Measurements from ENCODE around the gene USP50.
"Not testable (repeated sequence)": the region's sequence is repeated elsewhere in the genome, so short reads cannot be mapped to it uniquely, and the experiment has no call there.

The USP50 gene

DNA sequence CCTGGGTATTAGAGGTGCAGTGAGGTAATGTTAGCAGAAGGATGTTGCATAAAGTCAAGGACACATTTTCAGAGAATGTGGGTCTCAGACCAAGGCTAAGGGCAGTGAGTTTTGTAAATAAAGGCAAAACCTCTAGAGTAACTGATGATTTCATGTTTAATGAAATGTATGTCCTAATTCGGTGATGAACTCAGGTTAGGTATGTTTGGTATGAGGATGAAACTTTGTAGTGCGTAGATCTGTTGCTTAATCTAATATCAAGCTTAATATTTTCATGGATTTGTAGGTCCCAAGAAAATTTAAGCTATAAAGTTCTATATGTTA lies 3.6 kb downstream of the USP50 start:
- no peak for DNase-seq (ENCODE audit: insufficient read length, low spot score)
- TF ChIP-seq POLR2A (IDR thresholded peaks at IDR 0.05; ENCODE audit: low read depth, low read length), result no peak
- FAIRE-seq, result no peak

DNA sequence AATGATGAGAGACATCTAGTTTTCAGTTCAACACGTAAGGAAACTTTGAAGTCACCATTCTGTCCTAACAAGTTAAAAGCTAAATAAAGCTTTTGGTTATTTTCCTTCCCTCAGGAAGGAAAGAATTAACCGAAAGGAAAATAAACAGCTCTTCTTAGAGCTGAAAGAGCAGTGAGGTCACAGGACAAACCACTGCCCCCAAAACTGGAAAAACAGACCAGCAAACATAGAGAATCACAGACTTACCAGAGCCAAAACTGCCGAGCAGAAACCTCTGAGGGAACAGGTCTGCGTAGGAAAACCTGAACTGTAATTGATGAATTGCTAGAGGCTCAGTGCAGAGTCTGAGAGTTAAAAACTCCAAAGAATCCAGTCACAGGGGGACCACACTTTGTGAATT lies 14.7 kb downstream of the USP50 start:
- DNase-seq (ENCODE audit: insufficient read length, low spot score) (no peak), FAIRE-seq (no peak)
- no peak for TF ChIP-seq POLR2A (IDR thresholded peaks at IDR 0.05; ENCODE audit: low read depth, low read length)

DNA sequence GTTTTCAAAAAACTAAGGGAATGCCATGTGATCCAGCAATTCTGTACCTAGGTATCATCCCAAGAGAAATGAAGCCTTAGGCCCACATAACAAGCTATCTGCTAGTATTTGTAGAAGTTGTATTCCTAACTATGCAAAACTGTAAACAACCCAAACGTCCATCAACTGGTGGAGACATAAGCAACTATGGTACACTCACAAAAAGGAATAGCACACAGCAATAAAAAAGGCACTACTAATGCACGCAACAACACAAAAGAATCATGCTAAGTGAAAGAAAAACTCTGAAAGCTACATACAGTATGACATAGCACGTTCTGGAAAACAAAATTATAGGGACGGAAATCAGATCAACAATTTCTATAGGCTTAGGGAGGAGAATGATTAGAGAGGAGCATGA lies 15.3 kb downstream of the USP50 start:
- DNase-seq (ENCODE audit: insufficient read length, low spot score), result no peak
- TF ChIP-seq POLR2A (IDR thresholded peaks at IDR 0.05; ENCODE audit: low read depth, low read length), result no peak
- no peak for FAIRE-seq

DNA sequence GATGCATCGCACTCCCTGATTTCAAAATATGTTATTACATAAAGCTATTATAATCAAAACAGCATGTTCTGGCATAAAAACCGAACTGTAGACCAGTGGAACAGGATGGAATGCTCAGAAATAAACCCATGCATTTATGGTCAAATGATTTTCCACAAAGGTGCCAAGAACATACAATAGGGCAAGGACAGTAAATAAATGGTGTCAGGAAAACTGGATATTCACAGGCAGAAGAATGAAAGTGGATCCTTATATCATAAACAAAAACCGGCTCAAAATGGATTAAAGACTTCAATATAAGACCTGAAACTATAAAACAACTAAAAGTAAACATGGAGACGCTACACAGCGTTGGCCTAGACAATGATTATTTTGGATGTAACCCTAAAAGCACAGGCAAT lies 22.6 kb downstream of the USP50 start:
- no peak for FAIRE-seq
- DNase-seq (ENCODE audit: insufficient read length, low spot score), result no peak
- no peak for TF ChIP-seq POLR2A (IDR thresholded peaks at IDR 0.05; ENCODE audit: low read depth, low read length)

DNA sequence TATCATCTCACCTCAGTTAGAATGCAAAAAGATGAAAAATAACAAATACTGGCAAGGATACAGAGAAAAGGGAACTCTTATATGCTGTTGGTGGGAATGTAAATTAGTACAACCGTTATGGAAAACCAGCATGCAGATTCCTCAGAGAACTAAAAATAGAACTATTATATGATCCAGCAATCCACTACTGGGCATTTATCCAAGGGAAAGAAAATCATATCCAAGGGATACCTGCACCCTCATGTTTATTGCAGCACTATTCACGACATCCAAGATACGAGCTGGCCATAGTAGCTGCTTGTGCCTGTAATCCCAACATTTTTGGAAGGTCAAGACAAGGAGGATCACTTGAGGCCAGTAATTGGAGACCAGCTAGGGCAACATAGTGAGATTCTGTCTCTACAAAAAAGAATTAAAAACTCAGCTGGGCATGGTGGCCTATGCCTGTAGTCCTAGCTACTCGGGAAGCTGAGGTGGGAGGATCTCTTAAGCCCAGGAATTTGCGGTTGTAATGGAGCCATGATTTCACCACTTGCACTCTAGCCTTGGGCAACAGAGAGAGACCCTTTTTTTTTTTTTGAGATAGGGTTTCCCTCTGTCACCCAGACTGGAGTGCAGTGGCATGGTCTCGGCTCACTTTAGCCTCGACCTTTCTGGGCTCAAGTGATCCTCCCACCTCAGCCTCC lies 26.6 kb downstream of the USP50 start:
- TF ChIP-seq POLR2A (IDR thresholded peaks at IDR 0.05; ENCODE audit: low read depth, low read length), result no peak
- FAIRE-seq (no peak), DNase-seq (ENCODE audit: insufficient read length, low spot score) (no peak)

DNA sequence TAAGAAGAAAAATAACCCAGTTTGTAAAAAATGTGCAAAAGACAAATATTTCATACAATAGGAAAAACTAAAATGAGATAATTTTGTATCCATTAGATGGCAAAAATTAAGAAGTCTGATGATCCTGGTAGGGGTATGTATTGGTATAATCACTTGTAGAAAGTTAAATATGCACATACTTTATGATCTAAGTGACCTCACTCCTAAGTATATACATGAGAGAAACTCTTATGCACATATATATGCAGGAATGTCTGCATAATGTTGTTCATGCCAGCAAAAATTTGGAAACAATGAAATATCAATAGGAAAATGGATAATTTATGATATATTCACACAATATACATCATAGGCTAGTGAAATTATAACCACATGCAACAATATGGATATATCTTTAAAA lies 33.5 kb downstream of the USP50 start:
- no peak for FAIRE-seq

DNA sequence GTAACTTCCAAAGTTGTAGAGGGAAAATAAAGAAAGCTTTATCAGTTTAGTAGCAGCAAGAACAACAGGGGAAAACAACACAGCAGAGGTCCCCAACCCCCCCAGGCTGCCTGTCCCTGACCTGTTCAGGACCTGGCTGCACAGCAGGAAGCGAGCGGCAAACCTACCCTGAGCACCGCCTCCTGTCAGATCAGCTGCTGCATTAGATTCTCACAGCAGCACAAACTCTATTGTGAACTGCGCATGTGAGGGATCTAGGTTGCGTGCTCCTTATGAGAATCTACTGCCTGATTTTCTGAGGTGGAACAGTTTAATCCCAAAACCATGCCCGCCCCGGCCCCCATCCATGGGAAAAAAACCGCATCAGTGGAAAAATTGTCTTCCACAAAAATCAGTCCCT lies 40.3 kb downstream of the USP50 start:
- FAIRE-seq, result no peak
- no peak for TF ChIP-seq POLR2A (IDR thresholded peaks at IDR 0.05; ENCODE audit: low read depth, low read length)
- no peak for DNase-seq (ENCODE audit: insufficient read length, low spot score)

More for the DNA sequence above, 33.5 kb downstream of the USP50 start:
- no peak for TF ChIP-seq POLR2A (IDR thresholded peaks at IDR 0.05; ENCODE audit: low read depth, low read length)
- no peak for DNase-seq (ENCODE audit: insufficient read length, low spot score)

DNA sequence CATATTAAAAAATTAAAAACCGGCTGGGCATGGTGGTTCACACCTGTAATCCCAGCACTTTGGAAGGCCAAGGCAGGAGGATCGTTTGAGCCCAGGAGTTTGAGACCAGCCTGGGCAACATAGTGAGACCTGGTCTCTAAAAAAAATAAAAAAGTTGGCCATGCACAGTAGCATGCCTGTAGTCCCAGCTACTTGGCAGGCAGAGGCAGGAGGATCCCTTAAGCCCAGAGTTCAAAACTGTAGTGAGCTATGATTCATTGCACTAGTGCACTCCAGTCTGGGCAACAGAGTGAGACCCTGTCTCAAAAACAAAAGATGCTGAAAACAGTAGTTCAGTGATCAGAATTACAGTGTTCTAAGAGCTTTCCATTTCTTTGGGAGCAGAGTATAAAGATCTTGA lies 40.8 kb downstream of the USP50 start:
- not testable (repeated sequence) for FAIRE-seq; DNase-seq (ENCODE audit: insufficient read length, low spot score)

DNA sequence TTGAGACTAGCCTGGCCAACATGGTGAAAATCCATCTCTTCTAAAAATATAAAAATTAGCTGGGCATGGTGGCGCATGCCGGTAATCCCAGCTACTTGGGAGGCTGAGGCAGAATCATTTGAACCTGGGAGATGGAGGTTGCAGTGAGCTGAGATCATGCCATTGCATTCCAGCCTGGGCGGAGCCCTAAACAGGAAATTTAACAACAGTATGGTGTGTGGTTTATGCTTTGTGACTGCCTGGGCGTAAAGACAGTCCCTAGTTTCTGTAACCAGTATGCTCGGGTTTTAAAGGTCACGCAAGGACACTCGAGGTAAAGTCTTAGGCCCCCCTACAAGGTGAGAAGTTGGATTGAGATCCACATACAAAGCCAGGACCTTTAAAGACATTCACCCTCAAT lies 43.3 kb downstream of the USP50 start:
- FAIRE-seq, result no peak
- DNase-seq (ENCODE audit: insufficient read length, low spot score), result no peak
- TF ChIP-seq POLR2A (IDR thresholded peaks at IDR 0.05; ENCODE audit: low read depth, low read length), result no peak

DNA sequence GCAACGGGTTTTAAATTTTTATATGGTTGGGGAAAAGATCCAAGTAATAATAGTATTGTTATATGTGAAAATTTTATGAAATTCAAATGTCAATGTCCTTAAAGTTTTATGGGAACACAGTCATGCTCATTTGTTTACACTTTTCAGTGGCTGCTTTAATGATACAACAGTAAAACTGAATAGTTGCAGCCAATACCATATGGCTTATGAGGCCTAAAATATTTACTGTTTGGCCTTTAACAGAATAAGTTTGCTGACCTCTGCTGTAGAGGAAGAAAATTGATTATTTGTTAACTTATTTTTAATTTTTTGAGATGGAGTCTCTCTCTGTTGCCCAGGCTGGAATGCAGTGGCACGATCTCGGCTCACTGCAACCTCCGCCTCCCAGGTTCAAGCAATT lies 44.7 kb downstream of the USP50 start:
- TF ChIP-seq POLR2A (IDR thresholded peaks at IDR 0.05; ENCODE audit: low read depth, low read length), result no peak
- DNase-seq (ENCODE audit: insufficient read length, low spot score) (no peak), FAIRE-seq (no peak)

DNA sequence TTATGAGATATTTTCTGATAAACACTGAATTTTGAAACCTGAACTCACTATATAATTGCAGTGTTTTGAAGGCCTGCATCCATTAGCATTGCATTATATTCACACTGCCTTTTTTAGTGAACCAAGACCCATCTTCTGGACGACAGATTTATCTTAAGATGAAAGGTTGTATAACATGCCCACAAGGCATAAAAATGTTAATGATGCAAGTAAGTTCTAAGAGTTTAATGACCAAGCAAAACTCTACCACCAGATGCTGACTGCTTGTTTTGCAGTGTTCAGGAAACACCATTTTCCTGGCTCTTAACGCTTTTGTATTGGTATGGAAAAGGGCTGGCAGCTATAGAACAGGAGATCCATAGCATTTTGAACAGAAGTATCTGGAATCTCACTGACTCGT lies 46.1 kb downstream of the USP50 start:
- FAIRE-seq (no peak), DNase-seq (ENCODE audit: insufficient read length, low spot score) (no peak)
- no peak for TF ChIP-seq POLR2A (IDR thresholded peaks at IDR 0.05; ENCODE audit: low read depth, low read length)

DNA sequence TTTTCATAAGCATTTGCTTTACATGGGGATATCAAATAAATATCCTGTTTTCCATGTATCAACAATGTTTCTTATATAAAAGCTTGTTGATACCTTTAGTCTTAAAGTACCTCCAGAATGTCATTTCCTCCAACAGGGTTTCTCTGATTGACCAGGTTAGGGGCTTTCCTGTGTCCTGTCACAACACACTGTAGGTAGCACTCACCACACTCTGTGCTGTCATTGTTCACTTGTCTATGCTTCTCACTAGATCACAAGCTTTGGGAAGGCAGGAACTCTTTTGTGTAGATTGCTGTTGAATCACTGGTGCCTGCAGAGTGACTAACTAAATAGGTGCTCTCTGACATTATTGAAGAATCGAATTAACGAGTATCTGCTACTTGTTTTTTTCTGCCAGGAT lies 49.8 kb downstream of the USP50 start:
- no peak for TF ChIP-seq POLR2A (IDR thresholded peaks at IDR 0.05; ENCODE audit: low read depth, low read length)
- DNase-seq (ENCODE audit: insufficient read length, low spot score), result no peak
- FAIRE-seq, result no peak

DNA sequence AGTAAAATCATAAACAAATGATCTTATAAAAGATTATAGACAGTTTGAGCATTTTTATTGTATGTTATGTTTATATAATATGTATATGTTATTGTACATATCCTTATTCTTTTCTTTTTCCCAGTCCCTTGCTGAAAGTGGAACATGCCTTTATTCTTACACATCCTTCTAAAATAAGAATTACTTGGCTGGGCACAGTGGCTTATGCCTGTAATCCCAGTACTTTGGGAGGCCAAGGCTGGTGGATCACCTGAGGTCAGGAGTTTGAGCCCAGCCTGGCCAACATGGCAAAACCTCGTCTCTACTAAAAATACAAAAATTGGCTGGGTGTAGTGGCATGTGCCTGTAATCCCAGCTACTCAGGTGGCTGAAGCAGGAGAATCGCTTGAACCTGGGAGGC lies 51.9 kb downstream of the USP50 start:
- DNase-seq (ENCODE audit: insufficient read length, low spot score); FAIRE-seq: not testable (repeated sequence)

DNA sequence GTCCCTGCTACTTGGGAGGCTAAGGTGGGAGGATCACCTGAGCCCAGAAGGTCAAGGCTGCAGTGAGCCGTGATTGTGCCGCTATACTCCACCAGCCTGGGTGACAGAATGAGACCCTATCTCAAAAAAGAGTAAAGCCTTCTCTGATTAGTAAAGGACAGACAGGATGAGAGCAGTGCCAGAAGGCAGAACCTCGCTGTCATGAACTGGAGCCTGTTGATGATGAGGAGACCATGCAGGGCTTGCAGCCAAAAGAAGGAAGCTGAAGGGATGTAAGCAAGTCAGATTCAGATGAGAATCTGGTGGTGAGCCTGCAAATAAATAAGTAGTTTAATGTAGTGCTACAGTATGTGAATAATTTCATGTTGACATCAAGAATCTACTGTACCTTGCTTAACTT lies 52.8 kb downstream of the USP50 start:
- no peak for TF ChIP-seq POLR2A (IDR thresholded peaks at IDR 0.05; ENCODE audit: low read depth, low read length)
- DNase-seq (ENCODE audit: insufficient read length, low spot score) (no peak), FAIRE-seq (no peak)

DNA sequence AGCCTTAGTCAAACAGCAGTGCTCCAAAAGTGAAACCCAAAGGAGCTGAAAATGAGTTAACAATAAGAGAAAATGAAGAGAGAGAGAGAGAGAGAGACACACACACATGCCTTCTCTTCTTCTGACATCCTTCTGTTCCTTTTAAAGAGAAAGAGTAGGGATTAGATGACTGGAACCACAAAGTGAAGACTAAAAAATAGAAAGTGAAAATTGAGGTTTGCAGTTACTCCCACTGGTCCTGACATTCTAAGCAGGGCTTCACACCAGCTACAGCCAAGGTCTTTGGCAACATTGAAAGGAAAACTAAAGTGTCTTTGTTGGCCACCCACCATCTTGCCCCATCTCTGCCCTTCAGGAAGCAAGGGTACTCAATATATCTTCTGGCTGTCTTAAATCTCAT lies 59.2 kb downstream of the USP50 start:
- FAIRE-seq, result no peak
- DNase-seq (ENCODE audit: insufficient read length, low spot score), result no peak
- TF ChIP-seq POLR2A (IDR thresholded peaks at IDR 0.05; ENCODE audit: low read depth, low read length), result no peak

DNA sequence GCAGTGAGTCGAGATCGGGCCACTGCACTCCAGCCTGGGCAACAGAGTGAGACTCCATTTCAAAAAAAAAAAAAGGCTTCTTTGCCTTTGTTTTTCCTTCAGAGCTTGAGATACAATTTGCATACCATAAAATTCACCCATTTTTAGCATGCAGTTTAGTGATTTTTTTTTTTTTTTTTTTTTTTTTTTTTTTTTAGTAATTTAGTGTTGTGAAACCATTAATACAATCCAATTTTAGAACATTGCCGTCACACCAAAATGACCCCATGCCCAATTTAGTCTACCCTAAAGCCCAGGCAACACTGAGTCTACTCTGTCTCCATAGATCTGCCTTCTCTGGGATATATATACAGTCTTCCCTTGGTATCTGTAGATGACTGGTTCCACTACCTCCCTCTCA lies 61.1 kb downstream of the USP50 start:
- DNase-seq (ENCODE audit: insufficient read length, low spot score) (no peak), FAIRE-seq (no peak)
- no peak for TF ChIP-seq POLR2A (IDR thresholded peaks at IDR 0.05; ENCODE audit: low read depth, low read length)

Data from H54 (cell line).